ENCODE measurements around the gene IFITM5.

Gene IFITM5

GRCh38 chr11:299951-300735 lies 817 bp upstream of the IFITM5 start:
- FAIRE-seq (no peak), DNase-seq (ENCODE audit: insufficient read length, low spot score) (no peak)
- TF ChIP-seq POLR2A (IDR thresholded peaks at IDR 0.05; ENCODE audit: low read depth, low read length) = no peak

GRCh38 chr11:298406-299065 lies 790 bp downstream of the IFITM5 start:
- FAIRE-seq (no peak), DNase-seq (ENCODE audit: insufficient read length, low spot score) (no peak)
- no peak for TF ChIP-seq POLR2A (IDR thresholded peaks at IDR 0.05; ENCODE audit: low read depth, low read length)

GRCh38 chr11:297586-298405 lies 1.5 kb downstream of the IFITM5 start:
- no peak for DNase-seq (ENCODE audit: insufficient read length, low spot score)
- TF ChIP-seq POLR2A (IDR thresholded peaks at IDR 0.05; ENCODE audit: low read depth, low read length) = no peak
- no peak for FAIRE-seq

GRCh38 chr11:297051-297585 lies 2.2 kb downstream of the IFITM5 start:
- 0 out of 2 replicates have a peak, but pooled peaks have one; percentile 5 for TF ChIP-seq POLR2A (IDR thresholded peaks at IDR 0.05; ENCODE audit: low read depth, low read length)
- DNase-seq (ENCODE audit: insufficient read length, low spot score) = no peak
- no peak for FAIRE-seq

- FAIRE-seq = no peak
Measured at GRCh38 chr11:296171-297050, 2.9 kb downstream of the IFITM5 start.

GRCh38 chr11:295351-296170 lies 3.8 kb downstream of the IFITM5 start:
- no peak for FAIRE-seq
- TF ChIP-seq POLR2A (IDR thresholded peaks at IDR 0.05; ENCODE audit: low read depth, low read length) = no peak
- no peak for DNase-seq (ENCODE audit: insufficient read length, low spot score)

More at GRCh38 chr11:296171-297050, 2.9 kb downstream of the IFITM5 start:
- TF ChIP-seq POLR2A (IDR thresholded peaks at IDR 0.05; ENCODE audit: low read depth, low read length) = no peak
- DNase-seq (ENCODE audit: insufficient read length, low spot score) = no peak

- no peak for TF ChIP-seq POLR2A (IDR thresholded peaks at IDR 0.05; ENCODE audit: low read depth, low read length)
- FAIRE-seq = no peak
- DNase-seq (ENCODE audit: insufficient read length, low spot score) = no peak
Measured at GRCh38 chr11:294780-295179, 4.5 kb downstream of the IFITM5 start.

- no peak for FAIRE-seq
- DNase-seq (ENCODE audit: insufficient read length, low spot score) = no peak
- TF ChIP-seq POLR2A (IDR thresholded peaks at IDR 0.05; ENCODE audit: low read depth, low read length) = no peak
Measured at GRCh38 chr11:293852-294661, 5.3 kb downstream of the IFITM5 start.

GRCh38 chr11:293271-293851 lies 6.0 kb downstream of the IFITM5 start:
- DNase-seq (ENCODE audit: insufficient read length, low spot score) = no peak
- no peak for FAIRE-seq
- no peak for TF ChIP-seq POLR2A (IDR thresholded peaks at IDR 0.05; ENCODE audit: low read depth, low read length)

GRCh38 chr11:292211-293121 lies 6.9 kb downstream of the IFITM5 start:
- no peak for FAIRE-seq
- no peak for DNase-seq (ENCODE audit: insufficient read length, low spot score)
- no peak for TF ChIP-seq POLR2A (IDR thresholded peaks at IDR 0.05; ENCODE audit: low read depth, low read length)
